ENCODE data around the gene XKR8. TPM values are rescaled to one million over a fixed set of nuclear protein-coding genes. Genes with fewer than 3 reads are reported as not detected.

XKR8 gene
- polyA plus RNA-seq, 3 donors: 12.3 to 36.7 (median 25.9) TPM

- Histone ChIP-seq H3K4me1 (ENCODE audit: control insufficient read depth in 1 of 2, insufficient read depth in 2 of 2, low read length in 2 of 2) (peaks cover 30 to 36% of the 10 kb centered on the region in 2 donors), H3K4me2 (replicated peaks; ENCODE audit: extremely low read depth, low read length, poor library complexity, severe bottlenecking) (no peak overlapping the region), H3K36me3 (replicated peaks in 1 of 2; ENCODE audit: control insufficient read depth in 1 of 2, insufficient read depth in 2 of 2, low read length in 2 of 2) (no peaks in the 10 kb centered on the region), H3K4me3 (replicated peaks in 1 of 3; ENCODE audit: low read depth in 2 of 3, low read length in 3 of 3) (no peak overlapping the region), H3K27me3 (ENCODE audit: control insufficient read depth in 2 of 2, insufficient read depth in 2 of 2, low read length in 2 of 2) (no peaks in the 10 kb centered on the region), H3K27ac (ENCODE audit: low read depth in 1 of 2, low read length in 2 of 2) (no peak overlapping the region), H3K79me2 (ENCODE audit: insufficient read depth, low read length) (peaks cover 25% of the 10 kb centered on the region), H3K9ac (ENCODE audit: insufficient read depth, low read length, poor library complexity, severe bottlenecking) (no peak overlapping the region), H3K9me3 (replicated peaks in 1 of 2; ENCODE audit: control insufficient read depth in 1 of 2, insufficient read depth in 1 of 2, low read length in 2 of 2) (no peaks in the 10 kb centered on the region), H4K20me1 (ENCODE audit: insufficient read depth, low read length) (peaks cover 16% of the 10 kb centered on the region), H2AFZ (ENCODE audit: insufficient read depth, low read depth, low read length, poor library complexity, severe bottlenecking) (no peak overlapping the region)
- no peak for DNase-seq
- Mint-ChIP-seq H3K27me3 (ENCODE audit: low read depth in 3 of 3) (peaks cover 1 to 3% (median 2%) of the 10 kb centered on the region in 3 donors), H3K36me3 (peaks cover under 1 to 2% of the 10 kb centered on the region in 2 donors), H3K4me3 (no peak overlapping the region), H3K9me3 (peaks cover 0 to 3% (median 0%) of the 10 kb centered on the region in 7 donors), H3K27ac (no peak overlapping the region), H3K4me1 (peaks cover 32% of the 10 kb centered on the region)
- WGBS (ENCODE audit: insufficient coverage): no CpG with 5 or more reads among the region's 5 CpGs
- intact Hi-C loops (cut with micrococcal nuclease): no loop called here
- TF ChIP-seq CTCF (IDR thresholded peaks at IDR 0.05): no peak
Observed at GRCh38 chr1:27957655-27958054, 2.1 kb upstream of the XKR8 start.

GRCh38 chr1:27958513-27958912 is 1.3 kb upstream of the XKR8 start:
- Mint-ChIP-seq H3K36me3 (peaks cover 7 to 10% of the 10 kb centered on the region in 2 donors), H3K9me3 (peaks cover 0 to 3% (median 0%) of the 10 kb centered on the region in 7 donors), H3K27ac (peak overlapping the region in 2 of 7 donors; percentile 84 to 89), H3K4me3 (no peak overlapping the region), H3K4me1 (peaks cover 32% of the 10 kb centered on the region), H3K27me3 (ENCODE audit: low read depth in 3 of 3) (peaks cover 1 to 3% (median 2%) of the 10 kb centered on the region in 3 donors)
- no peak for DNase-seq
- TF ChIP-seq CTCF (IDR thresholded peaks at IDR 0.05): no peak
- no peaks in the 10 kb centered on the region for H3K9me3 ChIP-seq (replicated peaks in 1 of 2; ENCODE audit: control insufficient read depth in 1 of 2, insufficient read depth in 1 of 2, low read length in 2 of 2)
- H3K9ac ChIP-seq (ENCODE audit: insufficient read depth, low read length, poor library complexity, severe bottlenecking): no peak overlapping the region
- peaks cover 25% of the 10 kb centered on the region for H3K79me2 ChIP-seq (ENCODE audit: insufficient read depth, low read length)
- H2AFZ ChIP-seq (ENCODE audit: insufficient read depth, low read depth, low read length, poor library complexity, severe bottlenecking): no peak overlapping the region
- peak overlapping the region; percentile 97 for H3K4me2 ChIP-seq (replicated peaks; ENCODE audit: extremely low read depth, low read length, poor library complexity, severe bottlenecking)
- intact Hi-C loops (cut with micrococcal nuclease): no loop called here
- peaks cover under 1 to 6% of the 10 kb centered on the region in 2 donors for H3K36me3 ChIP-seq (replicated peaks in 1 of 2; ENCODE audit: control insufficient read depth in 1 of 2, insufficient read depth in 2 of 2, low read length in 2 of 2)
- H3K27ac ChIP-seq (ENCODE audit: low read depth in 1 of 2, low read length in 2 of 2): no peak overlapping the region
- peaks cover 30 to 36% of the 10 kb centered on the region in 2 donors for H3K4me1 ChIP-seq (ENCODE audit: control insufficient read depth in 1 of 2, insufficient read depth in 2 of 2, low read length in 2 of 2)
- H4K20me1 ChIP-seq (ENCODE audit: insufficient read depth, low read length): peaks cover 16% of the 10 kb centered on the region
- H3K4me3 ChIP-seq (replicated peaks in 1 of 3; ENCODE audit: low read depth in 2 of 3, low read length in 3 of 3): no peak overlapping the region
- WGBS (ENCODE audit: insufficient coverage): 97% methylated on average over 24 of the region's 26 CpGs
- H3K27me3 ChIP-seq (ENCODE audit: control insufficient read depth in 2 of 2, insufficient read depth in 2 of 2, low read length in 2 of 2): no peaks in the 10 kb centered on the region
